Measurements from ENCODE around the gene CXADR.

CXADR gene

DNA sequence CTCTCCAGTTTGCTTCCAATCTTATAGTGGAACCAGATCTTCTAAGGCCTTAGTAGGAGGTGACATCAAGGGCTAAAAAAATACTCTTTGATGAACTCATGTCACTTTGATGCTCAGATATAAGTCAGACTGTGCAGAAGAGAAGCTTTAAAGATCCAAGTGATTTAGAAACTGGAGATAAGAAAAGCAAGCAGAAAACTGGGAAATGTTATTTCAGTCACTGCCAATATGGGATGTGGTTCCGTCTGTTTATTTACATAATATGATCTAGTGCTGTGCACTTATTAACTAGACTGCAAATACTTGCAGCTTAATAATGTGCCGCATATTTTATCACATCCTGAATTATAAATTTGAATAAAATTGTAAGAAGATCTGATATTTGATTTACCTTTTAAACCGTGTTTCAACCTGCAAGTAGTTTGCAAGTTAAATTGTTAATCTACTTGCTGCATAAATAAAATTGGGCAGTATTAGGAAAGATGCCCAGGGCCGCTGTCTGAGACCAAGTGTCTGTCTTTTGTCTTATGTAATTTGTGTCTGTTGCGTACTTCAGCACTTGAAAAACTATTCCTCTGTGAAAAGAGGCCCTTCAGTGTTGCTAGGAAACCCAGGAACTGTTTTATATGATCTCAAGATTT, 29.6 kb downstream of the CXADR start:
- DNase-seq (ENCODE audit: low read depth), result no peak

DNA sequence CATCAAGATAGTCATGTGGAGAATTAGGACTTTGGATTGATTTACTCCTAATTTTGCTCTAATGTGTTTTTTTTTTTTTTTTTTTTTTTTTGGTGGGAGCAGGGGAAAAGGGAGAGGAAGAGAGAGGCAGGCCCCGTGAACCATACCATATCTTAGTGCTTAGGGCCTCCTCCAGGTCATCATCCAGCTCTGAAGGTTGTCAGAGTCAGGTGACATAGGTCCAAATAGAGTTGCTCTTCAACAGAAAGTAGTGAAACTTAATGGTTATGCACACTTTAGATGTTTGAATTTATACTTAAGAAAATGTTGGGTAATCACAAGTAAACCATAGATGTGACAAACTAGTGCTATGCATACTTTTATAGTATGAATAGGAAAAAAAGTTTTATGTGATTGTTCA, 32.2 kb downstream of the CXADR start:
- no peak for DNase-seq (ENCODE audit: low read depth)

DNA sequence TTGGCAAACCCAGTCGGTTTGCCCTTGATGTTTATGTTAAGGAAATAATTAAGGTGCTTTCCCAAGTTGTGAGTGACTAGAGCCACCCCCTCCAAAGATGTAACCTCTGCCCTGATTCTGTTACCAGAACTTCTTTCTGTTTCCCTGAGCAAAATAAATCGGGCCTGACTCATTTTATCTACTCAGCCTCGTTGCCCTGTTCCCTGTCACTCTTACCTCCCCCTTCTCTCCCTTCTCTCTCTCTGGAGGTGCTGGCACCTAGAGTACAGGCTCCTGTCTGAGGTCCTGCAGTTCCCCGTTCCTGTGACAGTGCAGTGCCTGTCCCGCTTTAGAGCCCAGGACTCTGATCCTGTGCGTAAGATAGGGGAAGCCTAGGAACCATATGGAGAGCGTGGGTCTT, 35.4 kb downstream of the CXADR start:
- DNase-seq (ENCODE audit: low read depth), result no peak

DNA sequence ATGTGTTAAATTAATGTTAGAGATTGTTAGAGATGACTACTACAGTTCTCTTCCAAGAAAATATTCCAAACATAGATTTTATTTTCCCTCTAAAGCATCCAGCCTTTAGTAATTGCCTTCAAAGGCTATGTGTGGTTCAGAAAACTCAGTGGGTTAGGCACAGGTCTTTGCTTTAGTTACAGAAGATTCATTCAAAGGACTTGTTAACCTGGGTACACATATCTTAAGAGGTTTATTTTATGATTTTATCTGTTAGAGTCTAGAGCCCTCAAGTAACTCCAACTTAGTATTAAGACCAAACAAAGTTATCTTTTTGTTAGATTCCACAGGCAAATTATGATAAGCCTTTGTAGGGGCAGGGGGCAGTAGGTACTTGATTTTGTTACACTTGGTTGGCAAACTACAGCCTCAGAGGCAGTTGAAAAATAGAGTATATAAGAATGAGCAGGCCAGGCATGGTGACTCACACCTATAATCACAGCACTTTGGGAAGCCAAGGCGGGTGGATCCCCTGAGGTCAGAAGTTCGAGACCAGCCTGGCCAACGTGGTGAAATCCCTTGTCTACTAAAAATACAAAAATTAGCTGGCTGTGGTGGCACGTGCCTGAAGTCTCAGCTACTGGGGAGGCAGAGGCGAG, 37.9 kb downstream of the CXADR start:
- DNase-seq (ENCODE audit: low read depth), result no peak

DNA sequence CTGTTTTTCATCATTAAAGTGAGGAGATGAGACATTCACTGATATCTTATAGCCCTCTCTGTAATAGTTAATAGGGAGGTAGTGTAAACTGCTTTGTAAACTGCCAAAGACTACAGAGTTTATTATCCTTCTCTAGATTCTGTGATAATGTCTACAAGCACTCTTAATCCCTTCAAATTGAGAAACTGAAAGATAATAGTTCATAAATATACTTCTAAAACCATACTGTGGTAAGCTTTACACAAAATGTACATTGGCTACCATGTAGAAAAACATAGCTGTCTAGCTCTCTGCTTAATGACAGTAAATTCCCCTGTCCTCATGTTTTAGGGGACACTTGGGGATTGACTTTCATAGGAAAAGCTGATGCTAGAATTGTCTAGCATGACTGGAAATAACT, 39.6 kb downstream of the CXADR start:
- DNase-seq (ENCODE audit: low read depth), result no peak

DNA sequence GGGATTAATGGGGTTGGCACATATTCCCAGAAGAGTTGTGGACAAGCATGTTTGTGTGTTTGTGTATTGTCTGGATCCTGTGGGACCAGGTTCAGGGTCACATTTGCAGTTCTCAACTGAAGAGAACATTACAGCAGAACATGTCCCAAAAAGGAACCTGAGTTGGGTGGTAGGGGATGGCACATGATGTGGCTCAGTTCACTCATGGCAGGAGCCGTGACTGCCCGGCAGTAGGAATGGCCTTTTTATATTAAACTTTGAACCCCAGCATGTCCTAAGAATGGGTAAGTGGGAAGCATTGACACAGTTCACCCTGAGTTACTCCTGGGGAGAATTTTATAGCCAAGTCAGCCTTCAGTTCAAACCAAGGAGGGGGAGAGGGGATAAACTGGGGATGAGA, 41.3 kb downstream of the CXADR start:
- no peak for DNase-seq (ENCODE audit: low read depth)

DNA sequence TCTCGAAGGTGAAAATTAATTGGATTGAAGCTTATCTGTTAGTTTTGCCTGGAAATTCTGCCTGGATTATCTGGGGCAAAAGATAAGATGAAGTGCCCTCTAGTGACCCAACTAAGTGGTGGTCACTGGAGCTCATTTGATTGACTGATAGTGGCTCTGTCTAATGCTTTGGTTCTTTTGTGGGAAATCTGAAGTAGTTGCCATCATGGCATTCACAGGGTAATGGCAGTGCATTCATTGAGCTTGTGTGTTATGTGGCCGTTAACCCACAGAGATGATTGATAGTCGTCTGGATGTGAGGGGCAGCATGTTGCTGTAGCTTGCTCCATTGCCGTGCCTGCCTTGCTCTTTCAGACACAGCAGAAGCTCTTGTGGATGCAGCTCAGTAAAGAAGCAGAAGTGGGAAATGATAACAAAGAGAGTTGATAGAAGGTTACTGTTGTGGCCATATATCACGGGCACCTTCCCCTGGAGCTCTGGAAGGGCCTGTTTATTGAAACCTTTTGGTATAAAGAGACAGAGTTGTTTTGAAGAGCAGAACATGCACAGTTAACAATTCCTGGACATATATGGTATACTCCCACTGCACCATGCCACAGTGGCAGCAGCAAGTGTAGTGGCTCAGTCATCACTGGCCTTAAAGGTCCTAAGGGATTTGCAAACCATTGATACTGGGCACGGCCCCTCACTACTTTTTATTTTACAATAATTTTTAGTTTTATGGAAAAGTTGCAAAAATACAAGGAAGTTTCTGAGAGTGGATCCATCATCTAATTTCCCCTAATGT, 42.0 kb downstream of the CXADR start:
- no peak for DNase-seq (ENCODE audit: low read depth)

DNA sequence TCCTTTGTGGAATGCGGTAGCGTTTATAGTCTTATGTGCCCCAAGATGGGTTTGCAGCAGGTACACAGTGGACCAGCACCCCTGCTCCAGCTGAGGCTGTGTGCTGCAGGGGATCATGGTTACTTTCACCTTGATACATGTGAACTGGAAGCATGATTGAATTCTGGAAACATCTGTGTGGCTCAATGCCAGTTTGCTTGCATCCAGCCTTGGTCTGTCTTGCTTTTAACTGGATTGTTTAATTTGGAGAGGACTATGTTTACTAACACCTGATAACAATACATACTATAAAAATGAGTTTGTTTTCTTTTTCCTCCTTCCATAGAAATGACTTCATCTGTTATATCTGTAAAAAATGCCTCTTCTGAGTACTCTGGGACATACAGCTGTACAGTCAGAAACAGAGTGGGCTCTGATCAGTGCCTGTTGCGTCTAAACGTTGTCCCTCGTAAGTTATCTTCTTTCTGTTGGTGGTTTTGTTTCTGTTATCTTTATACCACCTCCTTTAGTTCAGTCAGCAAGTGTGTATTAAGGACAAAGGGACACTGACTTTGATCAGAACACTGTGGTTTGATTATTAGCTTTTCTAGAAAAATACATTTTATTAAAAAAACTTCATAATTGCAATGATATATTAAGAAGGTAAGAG, 47.7 kb downstream of the CXADR start:
- DNase-seq (ENCODE audit: low read depth), result no peak

DNA sequence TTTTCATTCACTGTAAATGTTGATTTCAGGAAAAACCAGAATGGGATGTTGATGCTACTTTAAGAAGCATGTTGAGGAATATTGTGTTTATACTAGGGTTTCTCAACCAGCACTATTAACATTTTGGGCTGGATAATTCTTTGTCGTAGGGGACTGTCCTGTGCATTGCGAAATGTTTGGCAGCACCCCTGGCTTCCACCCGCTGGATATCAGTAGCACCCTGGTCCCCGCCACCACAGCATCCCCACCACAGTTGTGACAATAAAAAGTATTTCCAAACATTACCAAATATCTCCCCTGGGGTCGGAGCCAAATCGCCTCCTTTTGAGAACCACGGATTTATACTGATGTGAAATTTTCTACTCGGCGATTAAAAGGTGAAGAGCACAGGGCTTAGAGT, 57.9 kb downstream of the CXADR start:
- DNase-seq (ENCODE audit: low read depth), result no peak

DNA sequence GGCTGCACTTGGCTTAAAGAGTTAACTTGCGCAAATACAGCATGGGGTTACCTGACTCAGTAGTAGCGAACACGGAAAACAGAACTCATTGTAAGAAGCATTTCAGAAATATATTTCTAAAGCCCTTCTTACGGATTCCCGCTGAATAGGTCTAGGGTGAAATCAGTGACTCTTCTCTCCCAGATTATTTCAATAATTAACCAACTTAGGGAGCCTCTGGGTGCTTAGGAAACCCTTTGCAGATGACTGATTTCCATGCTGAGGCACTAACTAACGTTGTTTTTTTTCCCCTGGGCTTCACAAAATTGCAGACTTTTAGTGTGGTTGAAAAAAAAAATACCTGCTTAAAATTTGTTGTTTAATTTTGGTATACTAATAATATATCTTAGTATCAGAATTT, 59.6 kb downstream of the CXADR start:
- DNase-seq (ENCODE audit: low read depth), result no peak

DNA sequence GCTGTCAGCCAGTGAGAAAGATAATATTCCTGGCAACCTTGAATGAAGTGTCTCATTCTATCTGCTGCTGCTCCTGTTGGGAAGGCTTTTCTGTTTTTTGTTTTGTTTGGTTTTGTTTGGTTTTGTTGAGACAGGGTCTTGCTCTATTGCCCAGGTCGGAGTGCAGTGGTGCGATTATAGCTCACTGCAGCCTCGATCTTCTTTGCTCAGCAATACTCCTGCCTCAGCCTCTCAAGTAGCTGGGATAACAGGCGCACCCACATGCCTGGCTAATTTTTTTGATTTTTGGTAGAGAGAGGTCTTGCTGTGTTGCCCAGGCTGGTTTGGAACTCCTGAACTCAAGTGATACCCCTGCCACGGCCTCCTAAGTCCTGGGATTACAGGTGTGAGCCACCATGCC, 62.2 kb downstream of the CXADR start:
- no peak for DNase-seq (ENCODE audit: low read depth)

DNA sequence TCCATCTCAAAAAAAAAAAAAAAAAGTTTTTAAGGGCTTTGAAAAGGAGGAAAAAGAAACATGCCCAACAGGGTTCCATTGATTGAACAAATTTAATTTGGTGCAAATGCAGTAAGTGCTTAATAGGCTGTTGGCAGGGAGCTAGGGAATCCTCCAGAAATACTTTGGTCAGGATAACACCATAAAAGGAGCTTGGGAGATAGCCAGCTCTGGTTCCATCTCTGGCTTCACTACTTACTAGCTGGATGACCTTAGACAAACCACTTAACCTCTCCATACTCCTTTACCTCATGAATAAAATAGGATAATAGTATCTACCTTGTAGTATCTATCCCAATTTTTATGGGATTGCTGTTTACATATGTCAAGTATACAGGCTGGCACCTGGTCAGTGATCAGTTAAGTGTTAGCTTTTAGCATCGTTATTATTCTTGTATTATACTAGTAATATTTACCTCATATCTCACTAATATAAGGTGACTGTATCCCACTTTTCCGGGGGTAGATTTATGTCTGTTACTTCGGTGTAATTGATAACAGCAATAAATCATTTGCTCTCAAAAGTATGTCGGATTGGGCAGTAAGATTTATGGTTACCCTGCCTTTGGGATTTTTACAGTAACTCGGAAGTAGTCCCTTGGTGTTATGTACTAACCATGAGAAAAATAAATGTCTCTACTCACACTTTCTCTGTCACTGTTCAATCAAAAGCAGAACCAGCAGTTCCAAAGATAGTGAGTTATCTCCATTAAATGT, 63.4 kb downstream of the CXADR start:
- no peak for DNase-seq (ENCODE audit: low read depth)

DNA sequence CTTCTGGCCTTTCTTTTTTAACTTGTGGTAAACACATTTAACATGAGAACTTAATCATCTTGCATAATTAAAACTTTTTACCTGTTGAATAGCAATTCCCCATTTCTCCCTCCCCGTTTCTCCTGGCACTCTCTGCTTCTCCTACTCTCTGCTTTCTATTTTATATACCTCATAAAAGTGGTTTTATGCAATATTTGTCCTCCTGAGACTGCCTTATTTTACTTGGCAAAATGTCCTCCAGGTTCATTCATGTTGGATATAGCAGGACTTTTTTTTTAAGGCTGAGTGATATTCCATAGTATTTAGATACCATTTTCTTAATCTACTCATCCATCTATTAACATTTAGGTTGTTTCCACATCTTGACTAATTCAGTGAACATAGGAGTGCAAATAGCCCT, 64.9 kb downstream of the CXADR start:
- no peak for DNase-seq (ENCODE audit: low read depth)

DNA sequence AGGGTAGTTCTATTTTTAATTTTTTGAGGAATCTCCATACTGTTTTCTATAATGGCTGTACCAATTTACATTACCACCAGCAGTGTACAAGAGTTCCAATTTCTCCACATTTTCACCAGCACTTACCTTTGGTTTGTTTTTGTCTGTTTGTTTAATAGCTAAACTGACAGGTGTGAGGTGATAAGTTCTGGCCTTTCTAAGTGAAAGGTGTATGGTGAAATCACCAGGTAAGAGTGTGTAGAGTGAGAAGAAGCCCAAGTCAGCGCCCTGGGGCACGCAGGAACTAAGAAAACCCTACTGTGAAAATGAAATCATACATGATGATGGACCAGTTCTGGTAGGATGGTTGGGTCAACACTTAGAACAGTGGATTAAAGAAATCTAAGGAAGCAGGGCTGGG, 65.3 kb downstream of the CXADR start:
- no peak for DNase-seq (ENCODE audit: low read depth)

DNA sequence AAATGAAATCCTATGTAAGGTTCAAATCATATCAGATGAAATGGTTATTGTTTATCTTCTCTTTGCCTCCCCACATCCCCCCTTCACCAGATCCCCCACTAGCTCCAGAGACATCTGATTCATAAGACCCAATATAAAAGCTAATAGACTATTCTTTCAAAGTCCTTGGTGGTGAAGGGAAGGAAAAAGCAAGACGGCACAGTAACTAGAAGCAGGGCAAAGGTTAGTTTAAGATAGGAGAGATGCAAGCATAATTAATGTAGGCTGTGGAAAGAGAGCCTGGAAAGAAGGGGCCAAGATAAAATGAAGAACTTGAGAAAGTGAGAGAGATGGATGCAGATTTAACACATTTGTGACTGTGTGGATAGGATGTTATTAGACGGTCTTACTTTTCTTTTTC, 66.0 kb downstream of the CXADR start:
- DNase-seq (ENCODE audit: low read depth), result no peak

DNA sequence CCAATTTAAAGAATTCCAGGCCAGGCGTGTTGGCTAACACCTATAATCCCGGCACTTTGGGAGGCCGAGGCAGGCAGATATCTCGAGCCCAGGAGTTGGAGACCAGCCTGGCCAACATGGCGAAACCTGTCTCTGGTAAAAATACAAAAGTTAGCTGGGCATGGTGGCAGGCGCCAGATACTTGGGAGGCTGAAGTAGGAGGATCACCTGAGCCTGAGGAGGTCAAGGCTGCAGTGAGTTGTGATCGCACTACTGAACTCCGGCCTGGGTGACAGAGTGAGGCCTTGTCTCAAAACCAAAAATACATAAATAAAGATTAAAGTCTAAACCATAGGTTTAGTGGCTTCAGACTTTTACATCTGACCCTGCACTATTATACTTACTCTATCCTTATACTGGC, 67.5 kb downstream of the CXADR start:
- no peak for DNase-seq (ENCODE audit: low read depth)

DNA sequence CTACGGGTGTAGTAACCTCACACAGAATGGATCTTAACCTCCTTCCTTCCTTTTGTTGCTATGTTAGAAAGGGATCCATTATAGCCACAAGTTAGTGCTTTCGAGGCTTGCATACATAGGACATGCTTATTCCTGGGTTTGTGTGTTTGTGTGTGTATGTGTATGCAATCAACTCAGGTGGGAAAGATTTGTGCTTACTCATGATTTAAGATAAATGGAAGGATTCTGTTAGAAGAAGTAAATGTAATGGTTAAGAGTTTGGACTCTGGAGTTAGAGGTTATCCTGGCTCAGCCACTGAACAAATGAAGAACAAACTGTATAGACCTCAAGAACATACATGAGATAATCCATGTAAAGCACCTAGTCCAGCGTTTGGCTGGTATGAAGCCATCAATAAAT, 71.1 kb downstream of the CXADR start:
- no peak for DNase-seq (ENCODE audit: low read depth)

DNA sequence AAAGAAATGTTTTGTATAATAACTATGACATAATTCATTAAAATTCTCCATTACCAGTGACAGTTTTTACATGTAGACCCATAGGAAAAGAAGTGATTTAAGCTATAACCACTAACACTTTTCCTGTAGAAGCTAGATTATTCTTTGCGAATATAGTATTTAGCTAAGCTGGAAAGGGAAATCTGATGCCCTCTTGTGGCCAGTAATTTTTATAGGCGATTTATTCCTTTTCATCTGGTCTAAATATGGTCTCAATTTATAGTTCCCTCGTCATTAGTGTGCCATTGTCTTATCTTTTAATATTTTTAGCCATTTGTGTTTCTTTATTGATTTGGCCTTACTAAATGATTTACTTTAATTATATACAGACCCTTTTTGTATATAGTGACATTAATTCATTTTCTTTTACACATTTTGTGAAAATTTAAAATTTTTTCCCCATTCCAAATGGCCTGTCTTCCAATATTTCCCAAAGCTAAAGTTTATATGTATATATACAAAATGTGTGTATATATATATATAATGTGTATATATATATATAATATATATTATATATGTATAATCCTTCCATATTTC, 73.1 kb downstream of the CXADR start:
- DNase-seq (ENCODE audit: low read depth), result peak; percentile 53

DNA sequence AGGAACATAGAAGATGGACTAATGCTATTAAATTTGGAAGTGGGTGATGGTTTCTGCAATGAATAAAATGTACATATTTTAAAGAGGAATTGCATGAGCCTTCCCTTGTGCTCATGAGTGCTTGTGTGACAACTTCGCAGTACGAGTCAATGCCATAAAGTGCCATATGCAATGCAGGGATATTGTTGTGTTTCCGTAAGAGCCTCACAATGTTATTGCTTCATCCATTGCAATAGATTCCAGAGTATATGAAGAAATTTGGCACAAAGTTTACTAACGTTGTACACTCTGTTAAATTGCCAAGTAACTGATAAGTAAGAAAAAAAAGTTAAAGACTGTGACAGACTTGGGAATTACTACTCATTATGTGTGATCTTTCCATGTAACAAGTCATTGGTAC, 77.6 kb downstream of the CXADR start:
- peak; percentile 61 for DNase-seq (ENCODE audit: low read depth)

DNA sequence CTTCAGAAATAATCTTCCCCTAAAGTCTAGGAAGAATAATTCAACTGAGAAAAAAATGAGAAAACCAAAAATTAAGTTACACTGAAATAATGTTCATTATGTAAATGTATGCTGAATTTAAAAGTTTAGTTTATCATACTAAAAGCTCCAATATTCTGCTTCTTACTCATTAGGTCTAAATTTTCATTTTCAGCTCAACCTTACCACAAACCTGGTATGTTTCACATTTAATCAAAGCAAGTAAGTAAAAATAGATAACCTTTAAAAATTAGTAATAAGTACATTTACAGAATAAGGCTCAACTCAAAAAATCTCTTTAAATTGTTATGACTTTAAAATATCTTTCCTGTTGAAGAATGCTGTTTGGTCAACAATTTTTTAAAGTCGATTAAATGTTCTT, 84.8 kb downstream of the CXADR start:
- no peak for DNase-seq (ENCODE audit: low read depth)

DNA sequence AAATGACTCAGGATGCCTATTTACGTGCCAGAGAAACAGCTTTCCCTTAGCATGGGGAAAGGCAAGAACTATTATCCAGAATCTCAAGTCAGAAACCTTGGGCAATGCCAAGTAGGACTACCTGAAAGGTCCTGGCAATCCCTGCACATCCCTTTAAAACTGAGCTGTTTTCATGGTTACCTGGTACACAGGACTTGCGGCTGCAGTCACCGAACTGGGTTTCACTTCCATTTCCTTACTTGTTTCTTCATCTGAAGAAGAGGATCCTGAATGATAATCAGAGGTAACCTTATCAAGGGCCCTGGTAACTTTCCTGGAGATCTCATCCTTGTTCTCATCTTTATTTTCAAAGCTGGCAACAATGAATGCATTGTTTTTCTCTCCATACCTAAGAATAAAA, 85.6 kb downstream of the CXADR start:
- DNase-seq (ENCODE audit: low read depth), result no peak

DNA sequence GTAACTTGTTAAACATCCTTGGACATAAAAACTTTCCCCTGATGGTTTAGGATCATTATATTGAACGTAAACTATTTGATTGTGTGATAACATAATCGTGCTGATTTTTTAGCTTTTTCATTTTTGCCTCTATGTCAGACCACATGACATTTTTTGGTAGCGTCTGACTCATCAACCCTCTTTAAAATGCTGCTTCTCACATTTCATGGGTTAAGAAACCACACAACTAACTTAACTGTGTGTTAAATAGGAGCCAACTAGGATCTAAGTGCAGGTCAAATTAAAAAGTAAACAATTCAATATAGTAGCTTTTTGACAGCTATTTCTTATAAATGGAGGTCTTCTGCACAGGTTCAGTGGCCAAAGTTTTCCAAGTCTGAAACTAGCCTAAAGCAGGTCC, 90.0 kb downstream of the CXADR start:
- DNase-seq (ENCODE audit: low read depth), result peak; percentile 69

All from fibroblast of gingiva (primary cell).